Measurements from ENCODE around the gene TMEM121B. TPM values are rescaled to one million over a fixed set of nuclear protein-coding genes. Genes with fewer than 3 reads are reported as not detected.

TMEM121B gene
- total RNA-seq, 1 experiment from 2014 or later, result 8.1 TPM

GRCh38 chr22:17116572-17117330 lies 4.4 kb downstream of the TMEM121B start:
- peaks cover 3% of the 10 kb centered on the region for H3K23me2 ChIP-seq (ENCODE audit: insufficient read length, low read depth, low read length, poor library complexity, severe bottlenecking)

More at GRCh38 chr22:17116572-17117330, 4.4 kb downstream of the TMEM121B start:
- TF ChIP-seq CTCF (conservative IDR thresholded peaks at IDR 0.05), result no peak
- peaks cover 7% of the 10 kb centered on the region for H3K27me3 Mint-ChIP-seq (ENCODE audit: low read depth)
- Histone ChIP-seq H3K9ac (ENCODE audit: extremely low read depth, insufficient read length, low read length) (no peak overlapping the region), H3K4me1 (ENCODE audit: insufficient read depth, low read length) (no peaks in the 10 kb centered on the region; the same call in 1 of the 2 replicates), H4K91ac (ENCODE audit: insufficient read length, low read depth, low read length) (no peak overlapping the region), H3K18ac (ENCODE audit: insufficient read length, low read depth, low read length) (no peak overlapping the region), H3K14ac (ENCODE audit: insufficient read depth, low read length) (no peak overlapping the region), H2BK20ac (ENCODE audit: low read depth, low read length, poor library complexity, severe bottlenecking) (no peak overlapping the region), H2BK15ac (ENCODE audit: low read depth, low read length) (no peak overlapping the region), H3K23ac (ENCODE audit: insufficient read length, low read depth, low read length) (no peak overlapping the region), H4K20me1 (ENCODE audit: control insufficient read depth, insufficient read depth, insufficient read length) (no peaks in the 10 kb centered on the region), H3K4me2 (ENCODE audit: insufficient read depth, insufficient read length, low read length) (no peak overlapping the region), H2BK12ac (ENCODE audit: insufficient read length, low read depth, low read length) (no peak overlapping the region), H4K5ac (ENCODE audit: insufficient read length, low read depth, low read length) (no peak overlapping the region), H3K27me3 (ENCODE audit: insufficient read depth, low read length) (no peaks in the 10 kb centered on the region), H3K79me1 (ENCODE audit: insufficient read depth, low read depth, low read length, poor library complexity, severe bottlenecking) (no peaks in the 10 kb centered on the region), H2BK120ac (ENCODE audit: low read depth, low read length, poor library complexity, severe bottlenecking) (no peak overlapping the region), H3K9me3 (ENCODE audit: control insufficient read depth, low read depth, low read length) (no peaks in the 10 kb centered on the region), H3K27ac (ENCODE audit: insufficient read length, low read depth, low read length) (no peak overlapping the region), H2AK5ac (ENCODE audit: insufficient read length, low read length) (no peak overlapping the region), H3K56ac (ENCODE audit: insufficient read length, low read depth, low read length) (no peak overlapping the region), H4K8ac (replicated peaks; ENCODE audit: insufficient read length, low read depth, low read length) (no peak overlapping the region), H2AFZ (ENCODE audit: low read length) (no peak overlapping the region), H3T11ph (ENCODE audit: low read length) (no peak overlapping the region), H2BK5ac (ENCODE audit: insufficient read length, low read length) (no peak overlapping the region), H3K4ac (ENCODE audit: low read depth, low read length) (no peak overlapping the region), H3K79me2 (ENCODE audit: insufficient read depth, low read length) (no peaks in the 10 kb centered on the region)
- no peak for DNase-seq
- WGBS (ENCODE audit: extremely low coverage, insufficient read length, low lambda C conversion rate), result no CpG with 5 or more reads among the region's 6 CpGs
- H3K27ac Mint-ChIP-seq, result peak overlapping the region; percentile 19 to 87 (median 66); a peak in 6 of 7 replicates
- peak overlapping the region; percentile 2; a peak in 2 of 5 replicates for H3K4me3 Mint-ChIP-seq
- peaks cover 0 to 4% (median 0%) of the 10 kb centered on the region in 3 experiments; a peak in 3 of 7 replicates for H3K36me3 Mint-ChIP-seq (ENCODE audit: insufficient read depth in 1 of 3, low read depth in 3 of 3)
- H3K9me3 Mint-ChIP-seq, result no peaks in the 10 kb centered on the region
- H3K4me1 Mint-ChIP-seq, result peaks cover 29 to 30% of the 10 kb centered on the region in 2 experiments

Measured in H9 (cell line).